K562 (cell line): ENCODE results near the gene POLN. TPM values are rescaled to one million over a fixed set of nuclear protein-coding genes. Genes with fewer than 3 reads are reported as not detected.

Experiments used
- CBX3 ChIP-seq, 2 experiments: IDR thresholded peaks; 1 replicate in 1 of 2; 2 replicates in 1 of 2; pipeline ENCODE4 v1.6.1; 2012; ENCODE audit warnings: inconsistent platforms in 2 of 2, low read length in 2 of 2, borderline replicate concordance in 1 of 2, control low read depth in 1 of 2
- CCAR2 ChIP-seq: fragments of 200-400 bp; formaldehyde crosslinking; IDR thresholded peaks from 2 replicates; pipeline ENCODE4 v1.6.1; 2017; ENCODE audit warnings: mild to moderate bottlenecking, low read depth, low read length
- DDX20 ChIP-seq: fragments of 450-650 bp; IDR thresholded peaks from 2 replicates; pipeline ENCODE4 v1.6.1; 2016; ENCODE audit warnings: missing genetic modification characterization, low read depth, mild to moderate bottlenecking, missing compliant biosample characterization, moderate library complexity
- ELF4 ChIP-seq: fragments of 450-650 bp; formaldehyde crosslinking; IDR thresholded peaks from 2 replicates; pipeline ENCODE4 v1.4.0; 2022; ENCODE audit warnings: missing genetic modification characterization
- HDAC6 ChIP-seq: IDR thresholded peaks from 2 replicates; pipeline ENCODE4 v1.6.1; 2012; ENCODE audit warnings: low read depth, mild to moderate bottlenecking, control low read depth, inconsistent platforms, low read length, moderate library complexity
- KLF1 ChIP-seq: fragments of 450-650 bp; IDR thresholded peaks from 2 replicates; pipeline ENCODE4 v1.6.1; 2016; ENCODE audit warnings: missing genetic modification characterization, missing compliant biosample characterization
- MBD1 ChIP-seq: fragments of 250-450 bp; sonication (Bioruptor Pico); IDR thresholded peaks from 2 replicates; pipeline ENCODE4 v1.8.0; 2022; ENCODE audit warnings: inconsistent platforms
- POLR2AphosphoS2 ChIP-seq: IDR thresholded peaks from 2 replicates; pipeline ENCODE4 v1.6.1; 2012; ENCODE audit warnings: low read length, improper control_type of control experiment
- SMARCB1 ChIP-seq: IDR thresholded peaks from 2 replicates; pipeline ENCODE4 v1.6.1; 2011; ENCODE audit warnings: improper control_type of control experiment, low read depth; ENCODE audit not compliant: insufficient read length
- ZNF134 ChIP-seq: fragments of 250-450 bp; sonication (Bioruptor Pico); conservative IDR thresholded peaks from 2 replicates; pipeline ENCODE4 v1.4.0; 2020
- ZNF217 ChIP-seq: sonication (generic); formaldehyde crosslinking; IDR thresholded peaks from 2 replicates; pipeline ENCODE4 v1.8.0; 2022; ENCODE audit warnings: mild to moderate bottlenecking, missing genetic modification reagents
- ZNF277 ChIP-seq: fragments of 250-450 bp; sonication (Bioruptor Pico); IDR thresholded peaks from 2 replicates; pipeline ENCODE4 v1.8.0; 2022; ENCODE audit warnings: inconsistent platforms, mild to moderate bottlenecking, moderate library complexity, borderline replicate concordance
- ZNF407 ChIP-seq: fragments of 450-650 bp; IDR thresholded peaks from 2 replicates; pipeline ENCODE4 v1.6.1; 2016; ENCODE audit warnings: low read depth
- ZNF586 ChIP-seq: fragments of 450-650 bp; formaldehyde crosslinking; conservative IDR thresholded peaks from 2 replicates; pipeline ENCODE4 v1.4.0; 2020; ENCODE audit warnings: mild to moderate bottlenecking, moderate library complexity
- ZNF655 ChIP-seq: fragments of 250-450 bp; sonication (Bioruptor Pico); IDR thresholded peaks from 2 replicates; pipeline ENCODE4 v1.5.0; 2021
- ZNF717 ChIP-seq: fragments of 250-450 bp; sonication (Bioruptor Pico); IDR thresholded peaks from 2 replicates; pipeline ENCODE4 v1.5.0; 2021
- ZNF77 ChIP-seq: fragments of 250-450 bp; sonication (Bioruptor Pico); IDR thresholded peaks from 2 replicates; pipeline ENCODE4 v1.5.0; 2020
- ZZZ3 ChIP-seq: fragments of 450-650 bp; IDR thresholded peaks from 2 replicates; pipeline ENCODE4 v1.6.1; 2016; ENCODE audit warnings: antibody characterized with exemption, mild to moderate bottlenecking, moderate library complexity
- polyA plus RNA-seq, 8 experiments: library from polyadenylated mRNA; depleted of rRNA in 4 of 8; stranded (reverse) in 5 of 8; unstranded in 3 of 8; fragments of >200 nt; fragmentation: Nextera tagmentation in 2 of 8; fragmentation: Illumina TruSeq in 1 of 8; extraction: Ambion mirVana in 2 of 8; extraction: Trizol in 1 of 8; gene quantifications; 2 replicates each; pipeline versions ENCODE4 v1.2.1 to v1.2.3, GENCODE V29; 2011 to 2014; ENCODE audit warnings: inconsistent platforms in 1 of 8, missing spikeins in 1 of 8
- total RNA-seq, 7 experiments: library from RNA; depleted of rRNA in 6 of 7; stranded (reverse); fragments of >200 nt in 6 of 7; fragmentation: Illumina TruSeq in 2 of 7; extraction: Trizol in 2 of 7; gene quantifications; 2 replicates each; pipeline versions ENCODE4 v1.2.1 to v1.2.3, GENCODE V29; 2011 to 2021; ENCODE audit warnings: low replicate concordance in 1 of 7

The POLN gene
- total and polyA plus RNA-seq, 9 of the 15 experiments (the other 6 are each of a cell fraction or from before 2014, with no cell fraction given), result 0.08 to 0.91 (median 0.32) TPM

GRCh38 chr4:2163311-2163821, 78.6 kb downstream of the POLN start (continued):
- TF ChIP-seq ZNF407, result no peak
- no peak for TF ChIP-seq CCAR2
- TF ChIP-seq ZNF134 (CRISPR knock-in tag), result no peak
- TF ChIP-seq HDAC6, result no peak
- TF ChIP-seq ZNF277 (CRISPR knock-in tag), result no peak
- no peak for TF ChIP-seq ZNF586 (CRISPR knock-in tag)
- no peak for TF ChIP-seq ZZZ3
- no peak for TF ChIP-seq POLR2AphosphoS2
- TF ChIP-seq ZNF717 (CRISPR knock-in tag), result no peak
- no peak for TF ChIP-seq ELF4 (CRISPR knock-in tag)
- TF ChIP-seq DDX20, result no peak
- no peak for TF ChIP-seq KLF1 (tag)
- no peak for TF ChIP-seq SMARCB1
- no peak for TF ChIP-seq MBD1
- no peak for TF ChIP-seq ZNF655 (CRISPR knock-in tag)
- no peak for TF ChIP-seq ZNF77 (CRISPR knock-in tag)
- no peak for TF ChIP-seq CBX3 (IDR thresholded peaks at IDR 0.05; ENCODE audit: borderline replicate concordance in 1 of 2, low read length in 2 of 2)
- TF ChIP-seq ZNF217, result no peak
